Measurements from ENCODE around the gene CD320. TPM values are rescaled to one million over a fixed set of nuclear protein-coding genes. Genes with fewer than 3 reads are reported as not detected.

Gene CD320
- total RNA-seq, 2 donors from 2014 or later, result 21.7 to 58.1 TPM

- ATAC-seq (ENCODE audit: insufficient number of reproducible peaks, low FRiP score, low read depth) (no peak), DNase-seq (ENCODE audit: low spot score) (no peak)
- Histone ChIP-seq H3K27ac (no peak overlapping the region), H3K4me3 (no peak overlapping the region), H3K27me3 (replicated peaks; ENCODE audit: insufficient read depth) (no peaks in the 10 kb centered on the region), H3K4me1 (ENCODE audit: control insufficient read depth in 1 of 2, low read depth in 2 of 2) (peaks cover 4 to 14% of the 10 kb centered on the region in 2 donors), H3K36me3 (no peaks in the 10 kb centered on the region), H3K9me3 (no peaks in the 10 kb centered on the region)
- TF ChIP-seq CTCF (IDR thresholded peaks at IDR 0.05), result no peak
Observed at GRCh38 chr19:8329996-8330395, 21.8 kb upstream of the CD320 start.

DNA sequence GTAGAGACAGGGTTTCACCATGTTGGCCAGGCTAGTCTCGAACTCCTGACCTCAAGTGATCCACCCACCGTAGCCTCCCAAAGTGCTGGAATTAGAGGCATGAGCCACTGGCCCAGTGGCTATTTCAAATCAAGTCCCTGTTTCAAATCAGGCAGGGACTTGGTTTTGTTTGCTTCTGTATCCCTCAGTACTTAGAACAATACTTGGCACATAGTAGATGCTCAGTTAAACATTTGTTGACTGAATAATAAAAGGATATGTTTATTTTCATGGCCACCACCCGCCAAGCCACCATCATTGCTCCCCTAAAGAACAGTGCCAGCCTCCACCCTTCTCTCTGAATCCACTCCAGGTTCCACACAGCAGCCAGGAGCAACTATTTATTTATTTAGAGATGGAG lies 17.3 kb upstream of the CD320 start:
- TF ChIP-seq CTCF (IDR thresholded peaks at IDR 0.05), result no peak
- Histone ChIP-seq H3K9me3 (no peaks in the 10 kb centered on the region), H3K36me3 (peaks cover 13% of the 10 kb centered on the region), H3K4me1 (ENCODE audit: control insufficient read depth in 1 of 2, low read depth in 2 of 2) (peaks cover 14 to 17% of the 10 kb centered on the region in 2 donors), H3K27ac (no peak overlapping the region), H3K4me3 (no peak overlapping the region), H3K27me3 (replicated peaks; ENCODE audit: insufficient read depth) (no peaks in the 10 kb centered on the region)
- ATAC-seq (ENCODE audit: insufficient number of reproducible peaks, low FRiP score, low read depth) (no peak), DNase-seq (ENCODE audit: low spot score) (no peak)

DNA sequence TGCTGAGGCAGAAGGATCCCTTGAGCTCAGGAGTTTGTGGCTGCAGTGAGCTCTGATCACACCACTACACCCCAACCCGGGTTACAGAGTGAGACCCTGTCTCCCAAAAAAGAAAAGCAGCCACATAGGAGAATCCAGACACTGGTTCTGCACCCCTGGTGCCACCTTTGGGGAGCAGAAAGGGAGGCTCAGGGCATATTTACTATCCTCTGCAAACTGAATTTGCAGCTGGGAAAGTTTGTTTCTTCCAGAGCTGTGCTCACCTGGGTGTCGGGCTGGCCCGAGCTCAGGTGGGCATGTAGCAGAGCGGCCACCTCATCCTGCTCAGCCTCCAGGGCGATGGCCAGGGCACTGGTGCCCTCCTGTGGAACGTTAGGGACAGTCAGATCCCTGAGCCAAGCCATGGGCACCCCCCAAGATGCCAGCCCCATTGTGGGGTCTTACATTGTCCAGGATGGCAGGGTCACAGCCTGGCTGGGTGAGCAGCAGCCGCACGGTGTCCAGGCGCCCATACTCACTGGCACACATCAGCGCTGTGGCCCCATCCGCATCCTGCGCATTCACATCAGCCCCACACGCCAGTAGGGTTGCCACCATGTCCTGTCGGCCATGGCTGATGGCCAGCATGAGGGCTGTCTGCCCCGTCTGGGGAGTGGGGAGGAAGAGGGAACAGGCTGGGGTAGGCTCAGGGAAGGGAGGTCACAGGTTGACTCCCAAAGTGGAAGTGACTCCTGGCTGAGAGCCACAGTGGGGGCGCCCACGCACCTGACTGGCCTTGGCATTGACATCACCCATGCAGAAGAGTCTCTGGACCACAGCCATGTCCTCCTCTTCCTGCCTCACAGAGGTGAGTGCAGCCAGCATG lies 16.3 kb upstream of the CD320 start:
- TF ChIP-seq CTCF (IDR thresholded peaks at IDR 0.05), result no peak
- Histone ChIP-seq H3K36me3 (peaks cover 13% of the 10 kb centered on the region), H3K4me3 (no peak overlapping the region), H3K9me3 (no peaks in the 10 kb centered on the region), H3K27ac (no peak overlapping the region), H3K4me1 (ENCODE audit: control insufficient read depth in 1 of 2, low read depth in 2 of 2) (peaks cover 22 to 26% of the 10 kb centered on the region in 2 donors), H3K27me3 (replicated peaks; ENCODE audit: insufficient read depth) (no peaks in the 10 kb centered on the region)
- DNase-seq (ENCODE audit: low spot score) (no peak), ATAC-seq (ENCODE audit: insufficient number of reproducible peaks, low FRiP score, low read depth) (no peak)

DNA sequence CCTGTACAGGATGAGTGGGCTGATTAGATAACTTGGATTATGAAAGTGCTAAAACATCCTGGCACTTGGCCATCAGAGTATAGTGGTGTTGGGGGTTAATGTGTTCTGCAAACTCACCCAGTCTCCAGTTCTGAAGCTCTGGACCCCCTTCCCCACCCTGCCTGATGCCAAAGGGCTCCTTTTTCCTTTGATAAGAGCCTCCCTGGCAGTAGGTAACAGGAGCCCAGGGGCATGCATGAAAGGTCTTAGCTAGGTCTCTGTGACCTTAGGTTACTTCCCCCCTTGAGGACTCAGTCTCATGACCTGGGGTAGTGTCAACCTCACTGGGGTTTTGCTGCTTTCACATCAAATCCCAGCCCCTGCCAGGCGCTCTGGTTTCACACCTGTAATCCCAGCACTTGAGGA lies 15.6 kb upstream of the CD320 start:
- H3K27ac ChIP-seq, result no peak overlapping the region
- peaks cover 13% of the 10 kb centered on the region for H3K36me3 ChIP-seq
- ATAC-seq (ENCODE audit: insufficient number of reproducible peaks, low FRiP score, low read depth) (no peak), DNase-seq (ENCODE audit: low spot score) (no peak)
- H3K4me1 ChIP-seq (ENCODE audit: control insufficient read depth in 1 of 2, low read depth in 2 of 2), result peaks cover 22 to 26% of the 10 kb centered on the region in 2 donors
- H3K4me3 ChIP-seq, result no peak overlapping the region
- no peaks in the 10 kb centered on the region for H3K9me3 ChIP-seq
- no peaks in the 10 kb centered on the region for H3K27me3 ChIP-seq (replicated peaks; ENCODE audit: insufficient read depth)
- no peak for TF ChIP-seq CTCF (IDR thresholded peaks at IDR 0.05)

GRCh38 chr19:8322638-8322997 lies 14.5 kb upstream of the CD320 start:
- no peaks in the 10 kb centered on the region for H3K27me3 ChIP-seq (replicated peaks; ENCODE audit: insufficient read depth)
- H3K9me3 ChIP-seq, result no peaks in the 10 kb centered on the region
- H3K27ac ChIP-seq, result no peak overlapping the region
- peaks cover 13% of the 10 kb centered on the region for H3K36me3 ChIP-seq
- peaks cover 22 to 26% of the 10 kb centered on the region in 2 donors for H3K4me1 ChIP-seq (ENCODE audit: control insufficient read depth in 1 of 2, low read depth in 2 of 2)
- no peak for TF ChIP-seq CTCF (IDR thresholded peaks at IDR 0.05)
- no peak for DNase-seq (ENCODE audit: low spot score)
- no peak for ATAC-seq (ENCODE audit: insufficient number of reproducible peaks, low FRiP score, low read depth)
- peak overlapping the region; percentile 91 for H3K4me3 ChIP-seq

All from thoracic aorta (tissue), 2 donors.